Fibroblast of villous mesenchyme (primary cell): ENCODE results near the gene CRMP1. TPM values are rescaled to one million over a fixed set of nuclear protein-coding genes. Genes with fewer than 3 reads are reported as not detected.

Experiments
- DNase-seq: peaks from one replicate; pipeline ENCODE4 v3.0.0-alpha.2; 2010; ENCODE audit warnings: low read depth
- H3K4me3 ChIP-seq: 2 replicates; pipeline ENCODE4 v1.5.1; 2011; ENCODE audit warnings: low read depth, mild to moderate bottlenecking, low read length
- total RNA-seq: library from RNA; depleted of rRNA; stranded (reverse); fragments of >200 nt; gene quantifications from 2 replicates; pipeline ENCODE4 v1.2.3, GENCODE V29; 2012
- TF ChIP-seq, protein P1 (sequence below): IDR thresholded peaks from 2 replicates; pipeline ENCODE4 v1.5.1; 2012; ENCODE audit warnings: low read depth, mild to moderate bottlenecking, low read length; ENCODE audit not compliant: insufficient read depth

The CRMP1 gene
- total RNA-seq, 1 donor: under 0.01 TPM

DNA sequence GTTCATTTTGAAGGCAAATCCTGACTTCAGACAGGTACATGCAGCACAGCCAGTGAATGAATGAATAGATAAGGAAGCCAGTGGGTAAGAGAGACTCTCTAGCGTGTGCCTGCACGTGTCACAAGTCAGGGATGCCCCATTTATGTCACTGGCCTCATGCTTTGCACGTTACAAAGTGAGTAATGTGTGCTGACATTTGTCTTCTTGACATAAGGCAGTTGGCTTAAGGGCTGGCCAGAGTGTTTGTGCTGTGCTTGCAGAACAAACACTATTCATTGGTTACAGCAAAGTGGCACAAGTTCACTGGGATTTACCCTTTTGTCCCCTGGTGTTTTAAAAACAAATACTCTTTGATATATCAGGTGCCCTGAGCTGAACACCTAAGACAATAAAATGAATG, 55.9 kb downstream of the CRMP1 start:
- no peak overlapping the region for H3K4me3 ChIP-seq
- DNase-seq: no peak
- TF ChIP-seq, protein P1, sequence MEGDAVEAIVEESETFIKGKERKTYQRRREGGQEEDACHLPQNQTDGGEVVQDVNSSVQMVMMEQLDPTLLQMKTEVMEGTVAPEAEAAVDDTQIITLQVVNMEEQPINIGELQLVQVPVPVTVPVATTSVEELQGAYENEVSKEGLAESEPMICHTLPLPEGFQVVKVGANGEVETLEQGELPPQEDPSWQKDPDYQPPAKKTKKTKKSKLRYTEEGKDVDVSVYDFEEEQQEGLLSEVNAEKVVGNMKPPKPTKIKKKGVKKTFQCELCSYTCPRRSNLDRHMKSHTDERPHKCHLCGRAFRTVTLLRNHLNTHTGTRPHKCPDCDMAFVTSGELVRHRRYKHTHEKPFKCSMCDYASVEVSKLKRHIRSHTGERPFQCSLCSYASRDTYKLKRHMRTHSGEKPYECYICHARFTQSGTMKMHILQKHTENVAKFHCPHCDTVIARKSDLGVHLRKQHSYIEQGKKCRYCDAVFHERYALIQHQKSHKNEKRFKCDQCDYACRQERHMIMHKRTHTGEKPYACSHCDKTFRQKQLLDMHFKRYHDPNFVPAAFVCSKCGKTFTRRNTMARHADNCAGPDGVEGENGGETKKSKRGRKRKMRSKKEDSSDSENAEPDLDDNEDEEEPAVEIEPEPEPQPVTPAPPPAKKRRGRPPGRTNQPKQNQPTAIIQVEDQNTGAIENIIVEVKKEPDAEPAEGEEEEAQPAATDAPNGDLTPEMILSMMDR: no peak

DNA sequence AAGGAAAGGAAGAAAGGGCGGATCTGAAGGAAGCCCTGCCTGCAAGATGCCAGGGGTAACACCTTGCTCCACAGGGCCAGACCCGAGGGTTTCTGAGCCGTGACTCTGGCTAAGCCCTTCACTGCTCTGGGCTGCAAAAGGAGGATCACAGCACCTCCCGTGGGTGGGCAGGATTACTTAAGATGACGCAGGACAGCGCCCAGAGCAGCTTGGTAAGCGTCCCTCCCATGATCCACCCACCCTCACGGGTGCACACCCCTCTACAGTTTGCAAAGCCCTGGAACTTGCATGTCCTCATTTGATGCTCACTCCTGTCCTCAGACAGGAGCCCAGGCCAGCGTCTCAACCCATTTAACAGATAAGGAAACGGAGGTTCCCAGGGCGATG, 64.9 kb downstream of the CRMP1 start:
- TF ChIP-seq, protein P1: no peak
- no peak overlapping the region for H3K4me3 ChIP-seq
- no peak for DNase-seq

DNA sequence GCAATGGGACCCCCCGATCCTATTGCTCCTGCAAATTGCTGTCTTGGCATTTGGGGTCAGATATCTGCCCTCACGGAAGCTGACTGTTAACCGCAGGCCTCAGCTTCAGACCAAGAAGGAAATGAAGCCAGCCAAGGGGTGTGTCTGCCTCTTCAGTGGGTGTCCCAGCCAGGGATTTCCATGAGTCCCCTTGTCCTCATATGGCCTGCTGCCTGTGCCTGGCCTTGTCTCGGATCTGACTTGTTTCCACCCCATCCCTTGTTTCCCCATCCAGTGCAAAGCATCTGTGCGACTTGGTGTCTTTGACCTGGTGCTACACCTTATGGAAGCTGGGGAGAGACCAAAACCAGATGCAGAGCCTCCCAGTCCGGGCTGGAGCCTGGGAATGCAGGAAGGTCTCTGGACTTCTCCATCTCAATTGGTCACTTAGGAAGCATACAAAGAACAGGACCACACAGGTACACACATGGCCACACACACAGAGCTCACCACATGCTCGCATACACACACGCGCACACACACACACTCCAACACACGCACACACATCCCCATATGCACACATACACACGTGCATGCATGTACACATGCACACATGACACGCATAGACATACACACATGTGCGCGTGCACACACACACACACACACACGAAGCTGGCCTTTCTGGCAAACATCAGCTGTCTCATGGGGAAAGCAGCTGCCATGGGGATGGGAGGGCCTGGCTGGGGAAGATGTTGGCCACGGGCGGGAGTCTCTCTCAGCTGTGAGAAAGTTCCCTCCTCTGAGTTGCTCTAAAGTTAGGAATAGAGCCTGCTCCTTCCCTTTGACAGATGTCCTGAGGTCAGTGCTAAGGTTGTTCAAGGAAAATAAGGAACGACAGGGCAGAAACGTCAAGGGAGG, 65.5 kb downstream of the CRMP1 start:
- TF ChIP-seq, protein P1: no peak
- H3K4me3 ChIP-seq: no peak overlapping the region
- DNase-seq: peak; percentile 10

DNA sequence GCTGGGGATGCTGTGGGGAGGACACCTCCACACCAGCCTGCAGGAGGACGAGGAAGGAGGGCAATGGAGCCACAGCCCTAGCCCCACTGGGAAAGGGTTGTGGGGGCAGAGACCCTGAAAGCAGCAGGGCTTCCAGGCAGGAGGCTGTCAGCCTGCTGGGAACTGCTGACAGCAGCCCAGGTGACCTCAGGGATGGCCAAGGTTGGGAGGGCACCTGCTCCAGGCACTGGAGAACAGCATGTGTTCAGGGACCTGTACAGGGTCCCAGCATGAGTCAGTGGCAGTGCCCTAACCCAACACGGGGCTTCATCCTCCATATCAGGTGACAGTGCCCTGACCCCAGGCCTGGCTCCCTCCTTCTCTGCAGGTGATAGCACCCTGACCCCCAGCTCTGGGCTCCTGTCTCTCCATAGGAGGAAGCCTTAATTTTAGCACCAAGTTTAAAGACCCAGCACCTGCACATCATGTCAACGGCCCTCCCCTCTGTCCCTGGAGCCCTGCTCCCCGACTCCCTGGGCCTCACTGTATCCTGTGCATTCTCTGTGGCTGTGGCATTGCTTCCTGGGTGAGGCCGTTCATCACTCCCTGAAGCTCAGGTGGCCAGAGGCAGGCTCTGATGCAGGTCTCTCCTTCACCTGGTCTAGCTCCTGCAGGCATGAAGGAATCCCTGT, 66.3 kb downstream of the CRMP1 start:
- no peak overlapping the region for H3K4me3 ChIP-seq
- TF ChIP-seq, protein P1: no peak
- DNase-seq: no peak

DNA sequence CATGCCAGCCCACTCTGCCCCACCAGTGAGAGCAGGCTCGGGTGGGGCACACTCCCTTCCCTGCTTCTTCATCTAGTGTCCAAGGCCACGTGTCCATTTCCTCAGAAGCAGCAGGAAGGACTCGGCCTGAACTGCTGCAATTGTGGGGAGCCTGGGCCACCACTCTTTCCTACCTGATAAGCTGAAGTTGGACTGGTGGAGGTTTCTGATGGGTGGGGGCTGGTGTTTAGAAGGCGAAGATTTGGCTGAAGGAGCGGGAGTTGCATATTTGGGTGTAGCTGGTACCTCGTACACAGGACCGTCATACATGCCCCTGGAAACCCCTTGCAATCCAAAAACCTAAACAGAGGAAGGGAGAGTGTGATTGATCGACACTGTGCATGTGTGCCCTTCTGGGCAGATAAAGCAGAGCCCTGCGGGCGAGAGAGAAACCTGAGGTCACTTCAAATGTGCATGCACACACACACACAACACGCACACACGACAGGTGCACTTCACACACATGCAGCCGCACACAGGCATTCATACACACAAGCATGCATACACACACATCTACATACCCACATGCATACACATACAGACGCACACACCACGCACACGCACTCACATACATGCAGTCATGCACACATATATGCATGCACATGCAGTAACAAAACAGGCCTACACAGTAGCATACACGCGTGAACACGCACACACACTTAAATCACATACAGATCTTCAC, 67.4 kb downstream of the CRMP1 start:
- TF ChIP-seq, protein P1: no peak
- DNase-seq: no peak
- H3K4me3 ChIP-seq: no peak overlapping the region

DNA sequence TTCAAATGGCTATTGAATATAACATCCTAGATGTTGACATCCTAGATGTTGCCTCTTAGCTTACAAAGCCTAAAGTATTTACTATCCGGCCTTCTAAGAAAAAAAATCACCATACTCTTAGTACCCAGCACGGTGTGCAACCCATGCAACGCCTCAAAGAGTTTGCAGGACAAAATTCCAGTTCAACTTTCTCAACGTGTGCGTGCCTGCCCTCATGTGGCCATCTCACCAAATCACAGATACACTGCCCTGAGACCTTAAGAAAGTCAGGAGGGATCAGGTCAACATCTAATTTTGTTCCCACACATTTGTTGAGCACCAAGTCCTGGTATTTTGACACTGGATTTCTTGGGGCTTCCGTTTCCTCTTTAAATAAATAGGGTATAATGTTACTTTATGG, 68.3 kb downstream of the CRMP1 start:
- H3K4me3 ChIP-seq: no peak overlapping the region
- peak; percentile 41 for DNase-seq
- TF ChIP-seq, protein P1: peak; percentile 57
